AG09319 (cell line): ENCODE measurements around the gene LRFN4.

ENCODE experiments used
- DNase-seq: peaks from one replicate; pipeline ENCODE4 v3.0.0-alpha.2; 2010; ENCODE audit warnings: low read depth; ENCODE audit errors: extremely low read depth
- TF ChIP-seq, protein P1 (sequence below): IDR thresholded peaks from 2 replicates; pipeline ENCODE4 v1.5.1; 2011; ENCODE audit warnings: low read depth, mild to moderate bottlenecking, inconsistent platforms, low read length, moderate library complexity

LRFN4 gene

DNA sequence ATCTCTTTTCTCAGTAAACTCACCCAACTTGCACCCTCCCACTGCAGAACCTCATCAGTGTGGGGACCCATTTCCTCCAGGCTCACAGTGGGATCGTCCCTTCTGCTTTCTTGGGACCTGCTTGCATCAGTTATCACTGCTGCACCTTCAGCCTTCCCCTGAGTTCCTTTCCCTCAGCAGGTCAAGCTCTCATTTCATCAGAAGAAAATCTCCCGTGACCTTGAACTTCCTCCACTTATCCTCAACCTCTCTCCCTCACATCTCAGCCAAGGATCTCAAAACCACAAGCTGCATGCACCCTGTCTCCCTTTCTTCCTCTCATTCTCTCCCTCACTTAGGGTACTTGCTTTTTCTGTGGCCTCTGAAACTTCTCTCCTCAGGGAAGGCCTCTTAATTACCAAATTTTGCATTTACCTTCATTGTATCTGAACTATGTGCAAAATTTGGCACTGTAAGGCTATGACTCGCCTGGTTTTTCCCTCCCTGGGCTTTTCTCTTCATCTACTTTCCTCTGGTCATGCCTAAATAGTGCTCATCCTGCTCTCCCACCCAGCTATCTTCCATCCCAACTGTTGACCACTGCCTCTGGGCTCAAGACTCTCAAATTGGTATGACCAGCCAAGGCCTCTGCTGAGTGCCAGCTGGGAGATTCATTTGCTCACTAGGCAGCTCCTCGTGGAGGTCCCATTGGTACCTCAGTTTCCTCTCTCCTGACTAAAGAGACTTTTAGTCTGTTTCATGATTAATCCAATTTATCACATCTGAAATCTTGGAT lies 16.4 kb upstream of the LRFN4 start:
- no peak for DNase-seq
- TF ChIP-seq, protein P1, sequence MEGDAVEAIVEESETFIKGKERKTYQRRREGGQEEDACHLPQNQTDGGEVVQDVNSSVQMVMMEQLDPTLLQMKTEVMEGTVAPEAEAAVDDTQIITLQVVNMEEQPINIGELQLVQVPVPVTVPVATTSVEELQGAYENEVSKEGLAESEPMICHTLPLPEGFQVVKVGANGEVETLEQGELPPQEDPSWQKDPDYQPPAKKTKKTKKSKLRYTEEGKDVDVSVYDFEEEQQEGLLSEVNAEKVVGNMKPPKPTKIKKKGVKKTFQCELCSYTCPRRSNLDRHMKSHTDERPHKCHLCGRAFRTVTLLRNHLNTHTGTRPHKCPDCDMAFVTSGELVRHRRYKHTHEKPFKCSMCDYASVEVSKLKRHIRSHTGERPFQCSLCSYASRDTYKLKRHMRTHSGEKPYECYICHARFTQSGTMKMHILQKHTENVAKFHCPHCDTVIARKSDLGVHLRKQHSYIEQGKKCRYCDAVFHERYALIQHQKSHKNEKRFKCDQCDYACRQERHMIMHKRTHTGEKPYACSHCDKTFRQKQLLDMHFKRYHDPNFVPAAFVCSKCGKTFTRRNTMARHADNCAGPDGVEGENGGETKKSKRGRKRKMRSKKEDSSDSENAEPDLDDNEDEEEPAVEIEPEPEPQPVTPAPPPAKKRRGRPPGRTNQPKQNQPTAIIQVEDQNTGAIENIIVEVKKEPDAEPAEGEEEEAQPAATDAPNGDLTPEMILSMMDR, result no peak

DNA sequence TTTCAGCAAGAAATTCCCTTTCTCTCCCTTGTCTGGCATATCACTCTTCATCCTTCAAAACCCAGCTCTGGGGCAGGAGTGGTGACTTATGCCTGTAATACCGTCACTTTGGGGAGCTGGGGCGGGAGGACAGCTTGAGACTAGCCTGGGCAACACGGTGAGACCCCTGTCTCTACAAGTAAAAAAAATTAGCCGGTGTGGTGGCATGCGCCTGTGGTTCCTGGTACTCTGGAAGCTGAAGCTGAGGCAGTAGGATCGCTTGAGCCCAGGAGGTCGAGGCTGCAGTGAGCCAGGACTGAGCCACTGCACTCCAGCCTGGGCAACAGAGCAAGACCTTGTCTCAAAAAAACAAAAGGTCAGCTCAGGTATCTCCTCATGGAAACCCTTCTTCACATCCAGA lies 15.0 kb upstream of the LRFN4 start:
- DNase-seq, result no peak
- TF ChIP-seq, protein P1, result no peak

- TF ChIP-seq, protein P1, result no peak
- DNase-seq, result no peak
Measured at GRCh38 chr11:66842501-66842895, 14.4 kb upstream of the LRFN4 start.

DNA sequence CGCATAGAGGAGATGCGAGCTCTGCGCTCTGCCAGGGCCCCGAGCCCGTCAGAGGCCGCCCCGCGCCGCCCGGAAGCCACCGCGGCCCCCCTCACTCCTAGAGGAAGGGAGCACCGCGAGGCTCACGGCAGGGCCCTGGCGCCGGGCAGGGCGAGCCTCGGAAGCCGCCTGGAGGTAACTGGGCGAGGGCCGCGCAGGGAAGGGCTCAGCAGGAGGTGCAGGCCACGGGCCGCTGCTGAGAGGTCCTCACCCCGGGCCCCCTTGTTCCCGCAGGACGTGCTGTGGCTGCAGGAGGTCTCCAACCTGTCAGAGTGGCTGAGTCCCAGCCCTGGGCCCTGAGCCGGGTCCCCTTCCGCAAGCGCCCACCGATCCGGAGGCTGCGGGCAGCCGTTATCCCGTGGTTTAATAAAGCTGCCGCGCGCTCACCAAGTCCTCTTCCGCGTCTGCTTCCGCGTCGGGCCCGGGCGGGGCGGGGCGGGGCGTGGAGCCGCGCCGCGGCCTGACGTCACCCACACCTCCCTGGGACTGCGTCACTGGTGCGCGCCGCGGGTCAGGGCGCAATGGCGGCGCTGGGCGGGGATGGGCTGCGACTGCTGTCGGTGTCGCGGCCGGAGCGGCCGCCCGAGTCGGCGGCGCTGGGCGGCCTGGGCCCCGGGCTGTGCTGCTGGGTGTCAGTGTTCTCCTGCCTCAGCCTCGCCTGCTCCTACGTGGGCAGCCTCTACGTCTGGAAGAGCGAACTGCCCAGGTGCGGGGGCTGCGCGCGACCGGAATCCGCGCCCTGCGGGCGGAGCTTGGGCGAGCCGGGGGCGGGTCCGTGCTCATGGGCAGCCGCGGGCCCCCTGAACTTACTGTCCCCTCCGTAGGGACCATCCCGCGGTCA lies 13.7 kb upstream of the LRFN4 start, which contains the start of gene RCE1:
RCE1 (plus strand) TSS at position 546 of the 880 bp plus-strand sequence; CDS start at position 561, 15 bp downstream.
- DNase-seq, result peak; percentile 56
- TF ChIP-seq, protein P1, result no peak

DNA sequence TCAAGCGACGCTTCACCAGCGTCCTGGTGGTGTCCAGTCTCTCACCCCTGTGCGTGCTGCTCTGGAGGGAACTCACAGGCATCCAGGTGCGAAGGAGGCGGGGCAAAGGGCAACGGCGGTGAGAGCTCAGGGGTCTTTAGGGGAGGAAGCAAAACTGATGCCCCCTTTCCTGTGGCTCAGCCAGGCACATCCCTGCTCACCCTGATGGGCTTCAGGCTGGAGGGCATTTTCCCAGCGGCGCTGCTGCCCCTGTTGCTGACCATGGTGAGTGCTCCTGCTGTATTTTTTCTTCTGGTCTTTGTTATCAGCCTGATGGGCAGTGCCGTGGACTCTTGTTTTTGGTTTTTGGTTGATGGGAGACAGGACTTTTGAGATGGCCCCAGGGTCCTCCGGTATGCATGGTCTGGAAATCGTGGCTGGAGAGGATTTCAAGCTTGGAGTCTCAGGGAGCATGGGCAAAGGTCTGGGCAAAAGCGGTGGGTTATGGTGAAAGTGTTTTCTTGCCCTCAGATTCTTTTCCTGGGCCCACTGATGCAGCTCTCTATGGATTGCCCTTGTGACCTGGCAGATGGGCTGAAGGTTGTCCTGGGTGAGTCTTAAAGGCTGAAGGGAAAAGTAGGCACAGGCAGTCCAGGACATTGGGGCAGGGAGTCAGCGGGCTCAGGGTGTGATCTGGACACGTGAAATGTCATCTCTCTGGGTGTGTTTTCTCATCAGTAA lies 12.9 kb upstream of the LRFN4 start:
- DNase-seq, result no peak
- TF ChIP-seq, protein P1, result no peak

GRCh38 chr11:66844496-66845142 lies 12.2 kb upstream of the LRFN4 start:
- no peak for DNase-seq
- TF ChIP-seq, protein P1, result no peak
